AG09319 (cell line): Measurements from ENCODE around the gene HTR3D.
"Not testable (repeated sequence)": the region's sequence is repeated elsewhere in the genome, so short reads cannot be mapped to it uniquely, and the experiment has no call there.

Experiments used
- DNase-seq: peaks from one replicate; pipeline ENCODE4 v3.0.0-alpha.2; 2010; ENCODE audit warnings: low read depth; ENCODE audit errors: extremely low read depth
- CTCF ChIP-seq: IDR thresholded peaks from 2 replicates; pipeline ENCODE4 v1.5.1; 2011; ENCODE audit warnings: low read depth, mild to moderate bottlenecking, inconsistent platforms, low read length, moderate library complexity

The HTR3D gene

GRCh38 chr3:184059424-184059823, 27.9 kb downstream of the HTR3D start:
- no peak for TF ChIP-seq CTCF
- no peak for DNase-seq

GRCh38 chr3:184062637-184063036, 31.1 kb downstream of the HTR3D start:
- no peak for DNase-seq
- TF ChIP-seq CTCF, result no peak

GRCh38 chr3:184066211-184066610, 34.7 kb downstream of the HTR3D start:
- no peak for TF ChIP-seq CTCF
- DNase-seq, result no peak

- DNase-seq, result no peak
Measured at GRCh38 chr3:184067573-184068055, 36.1 kb downstream of the HTR3D start.

GRCh38 chr3:184068344-184068743, 36.8 kb downstream of the HTR3D start:
- DNase-seq, result no peak
- no peak for TF ChIP-seq CTCF

More at GRCh38 chr3:184067573-184068055, 36.1 kb downstream of the HTR3D start:
- no peak for TF ChIP-seq CTCF

GRCh38 chr3:184071142-184071541, 39.6 kb downstream of the HTR3D start:
- DNase-seq, result not testable (repeated sequence)

GRCh38 chr3:184073621-184074020, 42.1 kb downstream of the HTR3D start:
- DNase-seq, result no peak
- no peak for TF ChIP-seq CTCF

GRCh38 chr3:184075901-184076300, 44.4 kb downstream of the HTR3D start:
- no peak for TF ChIP-seq CTCF
- DNase-seq, result no peak
